Glutamatergic neuron (in vitro differentiated cells): ENCODE measurements around the gene CFAP74. TPM values are rescaled to one million over a fixed set of nuclear protein-coding genes. Genes with fewer than 3 reads are reported as not detected.

ENCODE experiments used
- DNase-seq: peaks from one replicate; pipeline ENCODE4 v3.0.0; 2022
- H3K27ac Mint-ChIP-seq: one replicate; pipeline ENCODE4 v1.8.0; 2020; ENCODE audit warnings: mild to moderate bottlenecking, mixed read lengths, inconsistent platforms; ENCODE audit not compliant: unreplicated experiment
- H3K27me3 Mint-ChIP-seq: one replicate; pipeline ENCODE4 v1.8.0; 2020; ENCODE audit warnings: mild to moderate bottlenecking, moderate library complexity, mixed read lengths, inconsistent platforms; ENCODE audit not compliant: unreplicated experiment
- H3K36me3 Mint-ChIP-seq: one replicate; pipeline ENCODE4 v1.8.0; 2020; ENCODE audit warnings: mild to moderate bottlenecking, mixed read lengths, inconsistent platforms; ENCODE audit not compliant: unreplicated experiment
- H3K4me1 Mint-ChIP-seq: one replicate; pipeline ENCODE4 v1.8.0; 2020; ENCODE audit warnings: mild to moderate bottlenecking, low read depth, mixed read lengths, inconsistent platforms; ENCODE audit not compliant: unreplicated experiment
- H3K4me3 Mint-ChIP-seq: one replicate; pipeline ENCODE4 v1.8.0; 2020; ENCODE audit warnings: mild to moderate bottlenecking, mixed read lengths, inconsistent platforms; ENCODE audit not compliant: unreplicated experiment
- H3K9me3 Mint-ChIP-seq: one replicate; pipeline ENCODE4 v1.8.0; 2020; ENCODE audit warnings: mild to moderate bottlenecking, moderate library complexity, mixed read lengths, inconsistent platforms; ENCODE audit not compliant: unreplicated experiment
- CTCF ChIP-seq: fragments of 200-600 bp; sonication (generic); IDR thresholded peaks from one replicate; pipeline ENCODE4 v1.5.0; 2021; ENCODE audit not compliant: partially characterized antibody, unreplicated experiment
- total RNA-seq: library from RNA; stranded (reverse); fragmentation: NEBNext Ultra II Directional; extraction: Animal tissue kit (Norgen Biotek cat#: 25700); gene quantifications from one replicate; pipeline ENCODE4 v1.2.1, GENCODE V29; 2021; ENCODE audit not compliant: unreplicated experiment

CFAP74 gene
- total RNA-seq, 1 donor from 2014 or later: not detected

GRCh38 chr1:1907098-1907736, 96.4 kb downstream of the CFAP74 start:
- peaks cover 12% of the 10 kb centered on the region for H3K4me1 Mint-ChIP-seq
- H3K27ac Mint-ChIP-seq: no peak overlapping the region
- peaks cover 7% of the 10 kb centered on the region for H3K9me3 Mint-ChIP-seq
- DNase-seq: peak; percentile 63
- no peak for TF ChIP-seq CTCF
- H3K4me3 Mint-ChIP-seq: no peak overlapping the region
- peaks cover 4% of the 10 kb centered on the region for H3K27me3 Mint-ChIP-seq
- H3K36me3 Mint-ChIP-seq: no peaks in the 10 kb centered on the region

- H3K27me3 Mint-ChIP-seq: peaks cover 4% of the 10 kb centered on the region
- DNase-seq: peak; percentile 92
- H3K9me3 Mint-ChIP-seq: peaks cover 7% of the 10 kb centered on the region
- peaks cover 12% of the 10 kb centered on the region for H3K4me1 Mint-ChIP-seq
- no peaks in the 10 kb centered on the region for H3K36me3 Mint-ChIP-seq
- TF ChIP-seq CTCF: peak; percentile 80
- H3K27ac Mint-ChIP-seq: peak overlapping the region; percentile 90
- peak overlapping the region; percentile 47 for H3K4me3 Mint-ChIP-seq
Measured at GRCh38 chr1:1906185-1907097, 97.1 kb downstream of the CFAP74 start.

- Mint-ChIP-seq H3K4me3 (no peak overlapping the region), H3K4me1 (peaks cover 4% of the 10 kb centered on the region), H3K36me3 (no peaks in the 10 kb centered on the region), H3K27me3 (peaks cover 2% of the 10 kb centered on the region), H3K27ac (no peak overlapping the region), H3K9me3 (no peaks in the 10 kb centered on the region)
- no peak for TF ChIP-seq CTCF
- DNase-seq: no peak
Measured at GRCh38 chr1:1903224-1903623, 100.4 kb downstream of the CFAP74 start.

- TF ChIP-seq CTCF: no peak
- H3K4me1 Mint-ChIP-seq: peaks cover 4% of the 10 kb centered on the region
- no peak overlapping the region for H3K4me3 Mint-ChIP-seq
- H3K27me3 Mint-ChIP-seq: peaks cover 2% of the 10 kb centered on the region
- no peak for DNase-seq
- H3K27ac Mint-ChIP-seq: no peak overlapping the region
- no peaks in the 10 kb centered on the region for H3K36me3 Mint-ChIP-seq
- H3K9me3 Mint-ChIP-seq: no peaks in the 10 kb centered on the region
Measured at GRCh38 chr1:1901641-1902294, 101.8 kb downstream of the CFAP74 start.
